Neural cell (in vitro differentiated cells): ENCODE results near the gene FCHSD2.

ENCODE experiments used
- EP300 ChIP-seq: fragments of 450-650 bp; conservative IDR thresholded peaks from 2 replicates; pipeline ENCODE4 v1.6.1; 2014; ENCODE audit warnings: antibody characterized with exemption, mild to moderate bottlenecking, moderate library complexity; ENCODE audit not compliant: poor library complexity, severe bottlenecking
- EZH2 ChIP-seq: fragments of 200-600, 300-800 bp; shearing (Covaris generic), sonication (generic); IDR thresholded peaks from 2 replicates; pipeline ENCODE4 v1.6.1; 2014; ENCODE audit warnings: antibody characterized with exemption, low read length, borderline replicate concordance, mild to moderate bottlenecking; ENCODE audit not compliant: insufficient read depth, poor library complexity, severe bottlenecking
- POLR2AphosphoS5 ChIP-seq: IDR thresholded peaks from 2 replicates; pipeline ENCODE4 v1.6.1; 2012
- RAD21 ChIP-seq: fragments of 450-650 bp; conservative IDR thresholded peaks from 2 replicates; pipeline ENCODE4 v1.6.1; 2014; ENCODE audit warnings: antibody characterized with exemption, mild to moderate bottlenecking, moderate library complexity
- TAF1 ChIP-seq: IDR thresholded peaks from 2 replicates; pipeline ENCODE4 v1.6.1; 2012; ENCODE audit warnings: low read depth
- TF ChIP-seq, protein P1 (sequence below): fragments of 450-650 bp; IDR thresholded peaks from 2 replicates; pipeline ENCODE4 v1.5.1; 2014; ENCODE audit warnings: antibody characterized with exemption, mild to moderate bottlenecking, moderate library complexity; ENCODE audit not compliant: poor library complexity, severe bottlenecking

DNA sequence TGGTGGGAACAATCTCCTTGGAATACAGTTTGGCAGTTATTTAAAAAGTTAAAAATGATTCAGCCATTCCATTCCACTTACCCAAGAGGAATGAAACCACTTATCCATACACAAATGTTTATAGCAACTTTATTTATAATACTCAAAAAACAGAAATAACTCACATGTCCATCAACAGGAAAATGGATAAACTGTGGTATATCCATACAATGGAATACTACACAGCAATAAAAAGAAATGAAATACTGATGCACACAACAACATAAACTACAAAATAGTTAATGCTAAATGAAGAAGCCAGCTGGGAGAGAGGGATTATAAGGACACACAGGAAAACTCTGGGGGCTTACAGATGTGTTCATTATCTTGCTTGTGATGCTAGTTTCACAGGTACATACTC is 64.7 kb downstream of the FCHSD2 start:
- TF ChIP-seq, protein P1, sequence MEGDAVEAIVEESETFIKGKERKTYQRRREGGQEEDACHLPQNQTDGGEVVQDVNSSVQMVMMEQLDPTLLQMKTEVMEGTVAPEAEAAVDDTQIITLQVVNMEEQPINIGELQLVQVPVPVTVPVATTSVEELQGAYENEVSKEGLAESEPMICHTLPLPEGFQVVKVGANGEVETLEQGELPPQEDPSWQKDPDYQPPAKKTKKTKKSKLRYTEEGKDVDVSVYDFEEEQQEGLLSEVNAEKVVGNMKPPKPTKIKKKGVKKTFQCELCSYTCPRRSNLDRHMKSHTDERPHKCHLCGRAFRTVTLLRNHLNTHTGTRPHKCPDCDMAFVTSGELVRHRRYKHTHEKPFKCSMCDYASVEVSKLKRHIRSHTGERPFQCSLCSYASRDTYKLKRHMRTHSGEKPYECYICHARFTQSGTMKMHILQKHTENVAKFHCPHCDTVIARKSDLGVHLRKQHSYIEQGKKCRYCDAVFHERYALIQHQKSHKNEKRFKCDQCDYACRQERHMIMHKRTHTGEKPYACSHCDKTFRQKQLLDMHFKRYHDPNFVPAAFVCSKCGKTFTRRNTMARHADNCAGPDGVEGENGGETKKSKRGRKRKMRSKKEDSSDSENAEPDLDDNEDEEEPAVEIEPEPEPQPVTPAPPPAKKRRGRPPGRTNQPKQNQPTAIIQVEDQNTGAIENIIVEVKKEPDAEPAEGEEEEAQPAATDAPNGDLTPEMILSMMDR: no peak
- TF ChIP-seq EP300: no peak
- TF ChIP-seq POLR2AphosphoS5: no peak
- TF ChIP-seq EZH2: no peak
- no peak for TF ChIP-seq RAD21
- TF ChIP-seq TAF1: no peak
